Activated CD8-positive, alpha-beta memory T cell treated with anti-CD3 and anti-CD28 coated beads for 24 hours (primary cell): Measurements from ENCODE around the gene STK32C.
"Not testable (repeated sequence)": the region's sequence is repeated elsewhere in the genome, so short reads cannot be mapped to it uniquely, and the experiment has no call there.

ENCODE experiments used
- DNase-seq: peaks from one replicate; pipeline ENCODE4 v3.0.0-alpha.2; 2020

Gene STK32C

GRCh38 chr10:132299371-132300336 is 8.1 kb downstream of the STK32C start:
- no peak for DNase-seq

- DNase-seq = no peak
Observed at GRCh38 chr10:132298038-132298881, 9.5 kb downstream of the STK32C start.

GRCh38 chr10:132297526-132297925 is 10.2 kb downstream of the STK32C start:
- no peak for DNase-seq

GRCh38 chr10:132296666-132297443 is 10.9 kb downstream of the STK32C start:
- DNase-seq = no peak

- not testable (repeated sequence) for DNase-seq
Observed at GRCh38 chr10:132295481-132295880, 12.3 kb downstream of the STK32C start.

GRCh38 chr10:132294561-132295318 is 13.0 kb downstream of the STK32C start:
- DNase-seq = no peak

GRCh38 chr10:132293813-132294520 is 13.8 kb downstream of the STK32C start:
- no peak for DNase-seq

GRCh38 chr10:132293201-132293812 is 14.4 kb downstream of the STK32C start:
- no peak for DNase-seq

- no peak for DNase-seq
Observed at GRCh38 chr10:132292287-132293200, 15.2 kb downstream of the STK32C start.

GRCh38 chr10:132291826-132292225 is 15.9 kb downstream of the STK32C start:
- no peak for DNase-seq

GRCh38 chr10:132290631-132291030 is 17.1 kb downstream of the STK32C start:
- DNase-seq = no peak

GRCh38 chr10:132289439-132289838 is 18.3 kb downstream of the STK32C start:
- DNase-seq = no peak

- DNase-seq = no peak
Observed at GRCh38 chr10:132283604-132284382, 24.0 kb downstream of the STK32C start.

GRCh38 chr10:132282667-132283603 is 24.8 kb downstream of the STK32C start:
- no peak for DNase-seq

GRCh38 chr10:132281915-132282666 is 25.7 kb downstream of the STK32C start:
- no peak for DNase-seq

- no peak for DNase-seq
Observed at GRCh38 chr10:132280646-132281074, 27.1 kb downstream of the STK32C start.
